Esophagus mucosa (tissue), 1 donor: ENCODE results near the gene ASB5. TPM values are rescaled to one million over a fixed set of nuclear protein-coding genes. Genes with fewer than 3 reads are reported as not detected.
"Not testable (repeated sequence)": the region's sequence is repeated elsewhere in the genome, so short reads cannot be mapped to it uniquely, and the experiment has no call there.

Experiments used
- ATAC-seq: fragments of 200-7000 bp; cut with Tn5 transposase; one replicate; pipeline ENCODE4 v1.9.1; 2020
- total RNA-seq: library from RNA; stranded (reverse); gene quantifications from one replicate; pipeline ENCODE4 v1.2.4, GENCODE V29; 2023
- donor health status: DM: yes; HTN: yes; CAD: no.

ASB5 gene
- total RNA-seq, 1 donor from 2014 or later, result 0.16 TPM

DNA sequence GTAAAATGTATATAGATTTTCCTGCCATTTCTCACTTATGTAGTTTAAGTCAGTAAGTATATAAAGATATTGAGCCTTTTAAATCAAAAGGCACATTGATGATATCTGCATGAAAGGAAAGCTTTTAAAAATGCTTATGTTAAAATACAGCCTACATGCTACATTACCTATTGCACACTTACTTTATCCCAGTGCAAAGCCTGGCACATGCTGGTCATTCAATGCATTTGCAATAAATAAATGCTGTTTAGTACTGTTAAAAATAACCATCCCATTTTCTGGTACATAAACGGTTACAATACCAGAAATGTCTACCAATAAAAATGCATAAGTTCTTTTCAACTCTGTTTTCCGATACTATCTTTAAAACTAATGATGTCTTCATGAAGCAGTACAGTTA is 51.5 kb downstream of the ASB5 start:
- no peak for ATAC-seq

DNA sequence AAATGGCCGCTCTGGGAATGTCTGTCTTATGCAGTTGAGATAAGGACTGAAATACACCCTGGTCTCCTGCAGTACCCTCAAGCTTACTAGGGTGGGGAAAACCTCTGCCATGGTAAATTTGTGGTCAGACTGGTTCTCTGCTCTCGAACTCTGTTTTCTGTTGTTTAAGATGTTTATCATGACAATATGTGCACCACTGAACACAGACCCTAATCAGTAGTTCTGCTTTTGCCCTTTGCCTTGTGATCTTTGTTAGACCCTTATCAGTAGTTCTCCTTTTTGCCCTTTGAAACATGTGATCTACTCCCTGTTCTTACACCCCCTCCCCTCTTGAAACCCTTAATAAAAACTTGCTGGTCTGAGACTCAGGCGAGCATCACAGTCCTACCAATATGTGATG is 56.7 kb downstream of the ASB5 start:
- not testable (repeated sequence) for ATAC-seq

GRCh38 chr4:176210579-176211296 is 58.3 kb downstream of the ASB5 start:
- ATAC-seq, result no peak

DNA sequence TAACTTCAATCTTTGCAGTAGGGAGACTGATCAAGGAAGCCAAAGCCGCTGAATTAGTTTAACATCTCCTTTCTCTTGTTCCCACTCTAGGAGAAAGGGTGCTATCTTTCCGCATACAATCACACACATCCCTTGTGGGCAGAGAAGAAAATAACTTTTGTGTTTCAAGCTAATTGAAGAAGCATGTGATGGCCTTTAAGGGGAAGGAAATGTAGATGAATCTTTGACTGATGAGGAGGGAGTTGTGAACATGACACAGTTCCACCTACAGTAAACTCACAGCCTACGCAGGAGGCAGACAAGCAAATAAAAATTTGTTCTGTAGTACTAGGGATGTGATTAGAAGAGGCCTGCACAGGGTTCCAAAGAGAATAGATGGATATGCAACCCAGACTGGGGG is 58.9 kb downstream of the ASB5 start:
- ATAC-seq, result no peak

GRCh38 chr4:176209535-176209934 is 59.5 kb downstream of the ASB5 start:
- ATAC-seq, result no peak

GRCh38 chr4:176207839-176208238 is 61.2 kb downstream of the ASB5 start:
- no peak for ATAC-seq

DNA sequence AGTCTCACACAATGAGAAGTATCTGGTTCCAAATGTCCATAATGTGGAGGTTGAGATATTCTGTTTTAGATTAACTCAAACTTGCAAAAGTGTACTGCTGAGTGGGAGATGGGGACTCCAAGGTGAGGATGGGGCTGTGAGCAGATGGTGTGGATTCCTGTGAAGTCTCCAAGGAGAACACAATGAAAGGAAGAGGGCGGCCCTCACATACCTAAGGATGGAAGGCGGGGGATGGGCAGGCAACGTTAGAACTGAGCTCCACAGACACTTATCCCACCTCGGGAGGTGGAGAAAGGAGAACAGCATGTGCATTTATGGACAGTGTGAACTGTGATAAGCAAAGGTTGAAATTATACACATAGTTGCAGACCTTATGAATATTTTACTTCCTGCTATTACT is 63.7 kb downstream of the ASB5 start:
- no peak for ATAC-seq

- ATAC-seq, result no peak
Measured at GRCh38 chr4:176198316-176198903, 70.6 kb downstream of the ASB5 start.

GRCh38 chr4:176195184-176195978 is 73.6 kb downstream of the ASB5 start, which contains the start of gene SPATA4:
Gene SPATA4 (minus strand): TSS chr4:176195585. CDS start chr4:176195562, 23 bp downstream.
- ATAC-seq, result peak; percentile 99

GRCh38 chr4:176193938-176194337 is 75.1 kb downstream of the ASB5 start:
- ATAC-seq, result no peak

- ATAC-seq, result no peak
Measured at GRCh38 chr4:176193126-176193525, 75.9 kb downstream of the ASB5 start.

DNA sequence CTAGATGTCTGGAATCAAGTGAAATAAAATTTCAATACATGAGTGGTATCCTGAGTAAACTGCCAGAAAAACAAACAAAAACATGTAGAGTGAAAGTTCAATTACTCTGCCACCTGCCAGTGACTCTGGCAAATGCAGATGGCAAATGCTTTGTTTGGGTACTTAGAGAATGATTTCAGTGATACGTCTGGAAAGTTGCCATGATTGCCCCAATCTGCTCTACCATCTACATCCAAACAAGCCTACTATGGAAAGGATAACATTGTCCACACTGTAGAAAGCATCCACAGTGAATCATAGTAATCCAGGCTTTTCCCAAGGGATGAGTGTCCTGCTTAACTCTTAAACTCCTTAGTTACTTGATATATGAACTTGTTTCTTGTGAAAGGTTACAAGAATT is 77.0 kb downstream of the ASB5 start:
- ATAC-seq, result no peak

GRCh38 chr4:176189891-176190795 is 78.9 kb downstream of the ASB5 start:
- no peak for ATAC-seq

GRCh38 chr4:176188654-176189053 is 80.4 kb downstream of the ASB5 start:
- ATAC-seq, result no peak

- ATAC-seq, result no peak
Measured at GRCh38 chr4:176187624-176188023, 81.4 kb downstream of the ASB5 start.

GRCh38 chr4:176186671-176187395 is 82.2 kb downstream of the ASB5 start:
- ATAC-seq, result no peak

GRCh38 chr4:176186067-176186466 is 83.0 kb downstream of the ASB5 start:
- no peak for ATAC-seq

DNA sequence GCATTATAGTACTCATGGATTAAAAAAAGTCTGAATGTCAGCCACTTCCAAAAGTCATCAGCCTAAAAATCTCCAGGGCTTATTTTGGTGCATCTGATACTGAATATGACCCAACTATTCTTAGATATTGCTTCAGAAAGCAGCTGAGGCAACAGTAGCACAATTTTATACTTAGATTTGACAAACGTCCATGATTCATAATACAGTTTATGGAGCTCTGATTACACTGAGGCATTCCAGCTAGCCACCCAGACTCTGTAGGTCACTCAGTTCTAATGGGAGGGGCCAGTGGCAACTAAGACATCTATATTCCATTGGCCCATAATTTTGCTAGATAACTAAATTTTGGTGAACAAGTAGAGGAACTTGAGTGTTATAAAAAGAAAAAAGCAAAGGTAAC is 84.0 kb downstream of the ASB5 start:
- ATAC-seq, result no peak
